HG03575 (cell line): Measurements from ENCODE around the gene JSRP1.

Source experiments
- ATAC-seq: cut with Tn5 transposase; IDR thresholded peaks from one replicate; pipeline ENCODE4 v1.9.1; 2021; ENCODE audit not compliant: unreplicated experiment, insufficient number of reproducible peaks, low FRiP score; ENCODE audit errors: extremely low read depth

The JSRP1 gene

GRCh38 chr19:2249010-2249866, 7.0 kb downstream of the JSRP1 start, which contains the start of gene AMH:
AMH (plus strand) TSS chr19:2249323; CDS start chr19:2249333, 10 bp downstream.
- no peak for ATAC-seq

DNA sequence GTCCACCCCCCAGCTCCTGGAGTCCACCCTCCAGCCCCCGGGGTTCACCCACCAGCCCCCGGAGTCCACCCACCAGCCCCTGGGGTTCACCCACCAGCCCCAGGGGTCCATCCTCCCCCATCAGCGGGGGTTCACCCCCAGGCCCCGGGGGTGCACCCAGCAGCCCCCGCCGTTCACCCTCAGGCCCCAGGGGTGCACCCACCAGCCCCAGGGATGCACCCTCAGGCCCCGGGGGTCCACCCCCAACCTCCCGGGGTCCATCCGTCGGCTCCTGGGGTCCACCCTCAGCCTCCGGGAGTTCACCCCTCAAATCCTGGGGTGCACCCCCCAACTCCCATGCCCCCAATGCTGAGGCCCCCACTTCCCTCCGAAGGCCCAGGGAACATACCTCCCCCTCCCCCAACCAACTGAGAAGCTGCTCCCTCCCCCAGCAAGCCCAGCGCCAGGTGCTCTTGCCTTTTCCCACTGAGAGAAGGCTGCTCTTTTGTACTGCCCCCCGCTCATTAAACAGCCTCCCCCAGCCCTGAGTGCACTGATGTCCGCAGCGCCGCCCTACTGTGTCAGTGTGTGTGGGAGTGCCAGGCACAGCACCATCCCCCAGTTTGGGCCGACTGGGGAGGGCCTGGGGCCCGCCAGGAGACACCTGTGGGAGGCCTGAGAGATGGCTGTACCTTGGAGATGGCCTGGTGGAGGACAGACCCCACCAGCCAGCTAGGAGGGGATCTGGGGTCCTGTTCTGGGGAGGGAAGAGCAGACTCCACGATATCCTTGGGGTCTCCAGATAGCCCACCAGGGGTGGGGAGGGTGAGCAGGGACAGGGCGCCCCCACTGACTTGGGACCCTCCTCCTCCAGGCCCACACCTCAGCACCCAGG, 7.8 kb downstream of the JSRP1 start:
- ATAC-seq = no peak

GRCh38 chr19:2247433-2248101, 8.7 kb downstream of the JSRP1 start:
- ATAC-seq = no peak

GRCh38 chr19:2246801-2247361, 9.3 kb downstream of the JSRP1 start:
- ATAC-seq = no peak

GRCh38 chr19:2246014-2246620, 10.1 kb downstream of the JSRP1 start:
- no peak for ATAC-seq

- no peak for ATAC-seq
Measured at GRCh38 chr19:2245273-2245672, 10.9 kb downstream of the JSRP1 start.

- no peak for ATAC-seq
Measured at GRCh38 chr19:2244486-2244885, 11.7 kb downstream of the JSRP1 start.

GRCh38 chr19:2244125-2244411, 12.1 kb downstream of the JSRP1 start:
- ATAC-seq = no peak

- no peak for ATAC-seq
Measured at GRCh38 chr19:2243274-2244124, 12.7 kb downstream of the JSRP1 start.

DNA sequence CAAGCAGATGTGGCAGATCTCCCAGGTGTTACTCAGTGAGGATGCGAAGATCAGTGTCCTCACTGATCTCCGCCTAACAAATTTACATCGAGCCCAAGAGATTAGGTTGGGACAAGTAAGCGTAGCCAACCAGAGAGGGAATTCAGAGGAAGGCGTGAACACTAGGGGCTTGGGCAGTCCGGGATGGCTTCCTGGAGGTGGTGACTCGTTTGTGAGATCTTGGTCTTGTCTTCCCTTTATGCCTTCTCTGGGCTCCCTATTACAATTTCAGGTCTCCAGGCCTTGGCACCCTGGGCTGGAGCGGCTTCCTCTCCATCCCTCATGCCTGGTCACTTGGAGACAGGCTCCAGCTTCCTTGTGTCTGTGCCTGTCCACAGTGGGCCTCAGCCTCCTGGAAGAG, 13.4 kb downstream of the JSRP1 start:
- no peak for ATAC-seq

DNA sequence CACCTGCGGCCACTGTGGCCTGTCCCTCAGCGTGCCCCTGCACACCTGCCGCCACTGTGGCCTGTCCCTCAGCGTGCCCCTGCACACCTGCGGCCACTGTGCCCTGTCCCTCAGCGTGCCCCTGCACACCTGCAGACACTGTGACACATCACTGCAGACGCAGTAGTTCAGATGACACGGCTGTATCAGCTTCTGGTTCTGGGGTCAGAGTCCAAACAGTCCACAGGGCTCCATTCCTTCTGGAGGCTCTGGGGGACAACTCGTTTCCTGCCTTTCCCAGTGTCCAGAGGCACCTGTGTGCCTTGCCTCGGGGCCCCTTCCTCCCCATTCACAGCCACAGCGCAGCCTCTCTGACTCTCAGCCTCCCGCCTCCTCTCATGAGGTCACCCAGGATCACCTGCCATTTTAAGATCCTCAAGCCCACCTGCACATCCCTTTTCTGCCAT, 14.1 kb downstream of the JSRP1 start:
- ATAC-seq = no peak

DNA sequence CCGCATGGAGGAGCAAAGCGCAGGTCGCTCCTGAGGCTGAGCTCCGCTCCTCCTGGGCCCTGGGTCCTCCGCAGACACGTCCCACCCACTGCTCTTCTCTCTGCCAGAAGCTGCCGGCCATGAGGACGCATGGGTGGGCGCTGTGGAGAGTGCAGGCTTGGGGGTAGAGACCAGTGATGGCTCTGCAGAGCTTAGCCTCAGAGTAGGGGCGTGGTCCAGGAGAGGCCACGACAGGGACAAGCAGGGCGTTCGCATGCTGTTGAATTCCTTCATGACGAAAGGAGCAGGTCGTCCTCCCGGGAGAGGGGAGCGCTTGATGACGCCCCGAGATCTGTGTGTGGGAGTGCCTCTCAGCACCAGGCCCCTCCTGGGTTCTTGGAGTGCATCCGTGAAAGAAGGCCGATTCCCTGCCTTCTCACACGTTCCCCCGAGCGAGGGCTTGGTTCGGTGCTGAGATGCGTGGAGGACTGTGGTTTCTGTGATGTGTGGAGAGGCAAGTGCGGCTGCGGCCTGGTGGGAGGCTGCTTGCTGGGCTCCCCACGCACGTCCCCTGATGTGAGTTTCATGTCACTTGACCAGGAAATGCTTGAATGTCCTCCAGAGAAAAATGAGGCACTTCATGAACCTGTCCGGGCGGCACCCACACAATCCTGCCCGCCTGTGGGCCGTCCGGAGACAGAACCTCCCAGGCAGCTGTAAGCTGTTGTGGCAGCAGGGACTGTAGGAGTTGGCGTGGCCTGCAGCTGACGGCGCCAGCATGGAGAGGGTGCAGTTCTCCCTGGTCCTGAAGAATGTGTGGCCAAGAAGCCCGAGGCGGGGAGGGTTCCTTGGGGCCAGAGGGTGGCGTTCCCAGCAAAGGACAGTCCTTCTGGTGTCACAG, 15.1 kb downstream of the JSRP1 start:
- ATAC-seq = no peak

- ATAC-seq = no peak
Measured at GRCh38 chr19:2239771-2240770, 16.1 kb downstream of the JSRP1 start.

DNA sequence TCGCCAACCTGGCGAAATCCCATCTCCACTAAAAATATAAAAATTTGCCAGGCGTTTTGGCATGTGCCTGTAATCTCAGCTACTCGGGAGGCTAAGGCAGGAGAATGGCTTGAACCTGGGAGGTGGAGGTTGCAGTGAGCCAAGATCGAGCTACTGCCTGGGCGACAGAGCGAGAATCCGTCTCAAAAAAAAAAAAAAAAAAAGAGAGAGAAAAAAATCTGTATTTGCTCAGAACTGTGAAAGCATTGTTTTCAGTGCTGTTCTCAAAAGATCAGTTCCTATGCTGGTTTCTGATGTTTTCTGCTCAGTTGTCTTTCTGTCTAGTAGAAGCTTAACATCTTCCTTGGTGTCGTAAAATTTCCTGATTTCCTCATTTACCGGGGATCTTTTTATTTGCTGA, 17.0 kb downstream of the JSRP1 start:
- no peak for ATAC-seq

GRCh38 chr19:2237869-2238153, 18.4 kb downstream of the JSRP1 start:
- no peak for ATAC-seq
